Parathyroid adenoma (tissue), 2 donors: Measurements from ENCODE around the gene SLAMF7.
"Not testable (repeated sequence)": the region's sequence is repeated elsewhere in the genome, so short reads cannot be mapped to it uniquely, and the experiment has no call there.

Experiments
- H2AFZ ChIP-seq: fragments of 300-600 bp; sonication (generic); one replicate; pipeline ENCODE4 v1.7.0; 2017; ENCODE audit warnings: antibody characterized with exemption, mild to moderate bottlenecking
- H3K27ac ChIP-seq: fragments of 300-600 bp; sonication (generic); one replicate; pipeline ENCODE4 v1.7.0; 2017
- H3K27me3 ChIP-seq: fragments of 300-600 bp; sonication (generic); one replicate; pipeline ENCODE4 v1.7.0; 2017; ENCODE audit warnings: low read length; ENCODE audit not compliant: control insufficient read depth, insufficient read depth
- H3K36me3 ChIP-seq: fragments of 300-600 bp; sonication (generic); one replicate; pipeline ENCODE4 v1.7.0; 2017; ENCODE audit warnings: low read length; ENCODE audit not compliant: control insufficient read depth, insufficient read depth
- H3K4me1 ChIP-seq: fragments of 300-600 bp; sonication (generic); one replicate; pipeline ENCODE4 v1.7.0; 2017; ENCODE audit warnings: control low read depth
- H3K4me2 ChIP-seq: fragments of 300-600 bp; sonication (generic); one replicate; pipeline ENCODE4 v1.7.0; 2017; ENCODE audit warnings: low read length
- H3K4me3 ChIP-seq: fragments of 300-600 bp; sonication (generic); one replicate; pipeline ENCODE4 v1.7.0; 2017; ENCODE audit warnings: low read depth, low read length
- H3K79me2 ChIP-seq: fragments of 300-600 bp; sonication (generic); one replicate; pipeline ENCODE4 v1.7.0; 2017; ENCODE audit warnings: control low read depth
- H3K9ac ChIP-seq: fragments of 300-600 bp; sonication (generic); one replicate; pipeline ENCODE4 v1.7.0; 2017; ENCODE audit warnings: mild to moderate bottlenecking
- H3K9me3 ChIP-seq: fragments of 300-600 bp; sonication (generic); one replicate; pipeline ENCODE4 v1.7.0; 2017; ENCODE audit warnings: low read length; ENCODE audit not compliant: control insufficient read depth
- CTCF ChIP-seq: fragments of 300-600 bp; sonication (generic); IDR thresholded peaks from one replicate; pipeline ENCODE4 v1.7.0; 2017; ENCODE audit warnings: antibody characterized with exemption, mild to moderate bottlenecking
- donor health status: primary hyperparathyroidism.

Gene SLAMF7

GRCh38 chr1:160709715-160710114 is 29.3 kb upstream of the SLAMF7 start:
- H3K9ac ChIP-seq, result no peak overlapping the region
- no peaks in the 10 kb centered on the region for H3K9me3 ChIP-seq
- H2AFZ ChIP-seq, result no peak overlapping the region
- H3K4me1 ChIP-seq, result no peaks in the 10 kb centered on the region
- TF ChIP-seq CTCF, result no peak
- H3K4me2 ChIP-seq, result no peak overlapping the region
- no peaks in the 10 kb centered on the region for H3K27me3 ChIP-seq
- H3K4me3 ChIP-seq, result no peak overlapping the region
- no peaks in the 10 kb centered on the region for H3K36me3 ChIP-seq
- no peaks in the 10 kb centered on the region for H3K79me2 ChIP-seq
- no peak overlapping the region for H3K27ac ChIP-seq

- Histone ChIP-seq H3K4me2 (no peak overlapping the region), H3K27me3 (no peaks in the 10 kb centered on the region), H3K9ac (no peak overlapping the region), H3K4me1 (no peaks in the 10 kb centered on the region), H2AFZ (no peak overlapping the region), H3K36me3 (no peaks in the 10 kb centered on the region), H3K4me3 (no peak overlapping the region), H3K79me2 (no peaks in the 10 kb centered on the region), H3K27ac (no peak overlapping the region), H3K9me3 (no peaks in the 10 kb centered on the region)
- TF ChIP-seq CTCF, result no peak
Measured at GRCh38 chr1:160710517-160711252, 28.4 kb upstream of the SLAMF7 start.

GRCh38 chr1:160711276-160711601 is 27.8 kb upstream of the SLAMF7 start:
- Histone ChIP-seq H2AFZ (no peak overlapping the region), H3K27ac (no peak overlapping the region), H3K79me2 (no peaks in the 10 kb centered on the region), H3K4me2 (no peak overlapping the region), H3K9ac (no peak overlapping the region), H3K27me3 (no peaks in the 10 kb centered on the region), H3K4me1 (no peaks in the 10 kb centered on the region), H3K9me3 (no peaks in the 10 kb centered on the region), H3K4me3 (no peak overlapping the region), H3K36me3 (no peaks in the 10 kb centered on the region)
- TF ChIP-seq CTCF, result no peak

- Histone ChIP-seq H3K9ac (no peak within 1 kb of the TSS), H3K4me3 (no peak within 1 kb of the TSS), H3K36me3 (no peaks in the 10 kb centered on the region), H3K4me1 (no peaks in the 10 kb centered on the region), H3K27ac (no peak within 1 kb of the TSS), H2AFZ (no peak within 1 kb of the TSS), H3K27me3 (no peaks in the 10 kb centered on the region), H3K79me2 (no peaks in the 10 kb centered on the region), H3K9me3 (no peaks in the 10 kb centered on the region), H3K4me2 (no peak within 1 kb of the TSS)
- no peak for TF ChIP-seq CTCF
Measured at GRCh38 chr1:160711602-160712311, 27.3 kb upstream of the SLAMF7 start, which contains the start of gene CD48. Gene CD48, minus strand, starts transcription at chr1:160711822. Its CDS starts 59 bp downstream, at chr1:160711763.

GRCh38 chr1:160712525-160713080 is 26.4 kb upstream of the SLAMF7 start:
- not testable (repeated sequence) for H3K9ac ChIP-seq, H3K9me3 ChIP-seq, H3K27me3 ChIP-seq, H3K27ac ChIP-seq, H3K4me3 ChIP-seq, H2AFZ ChIP-seq, H3K36me3 ChIP-seq, H3K4me2 ChIP-seq, H3K4me1 ChIP-seq, H3K79me2 ChIP-seq
